A375 (cell line): ENCODE measurements around the gene PTP4A1. TPM values are rescaled to one million over a fixed set of nuclear protein-coding genes. Genes with fewer than 3 reads are reported as not detected.

ENCODE experiments used
- small RNA-seq: library from RNA; depleted of rRNA; stranded (forward); fragments of <200 nt; gene quantifications from one replicate; pipeline ENCODE3, GENCODE V24; 2014
- total RNA-seq: library from RNA; depleted of rRNA; stranded (reverse); fragments of >200 nt; shearing (Covaris generic); gene quantifications from 2 replicates; pipeline ENCODE4 v1.2.3, GENCODE V29; 2014; rRNA removed

Gene PTP4A1
- total RNA-seq = 24.6 and 32.3 TPM in 2 replicates

GRCh38 chr6:63572044-63572746 lies at the start of gene PTP4A1, which contains the start of gene LOC128125822:
TSS of gene PTP4A1 (plus strand) at chr6:63572480. CDS start at chr6:63576881, 4,401 bp downstream.
TSS of gene LOC128125822 (plus strand) at chr6:63572480.

Small RNA genes lying within 50 kb of the gene (small RNA-seq; reads per million reads assigned to genes)
- gene AL513043.1 = not detected

Other genes starting within 250 kb of the PTP4A1 start
- 44.4 and 47.7 TPM in 2 replicates for gene PHF3, start 63.3 kb downstream of the PTP4A1 start, total RNA-seq